GM12878 (cell line): ENCODE results near the gene LIF. TPM values are rescaled to one million over a fixed set of nuclear protein-coding genes. Genes with fewer than 3 reads are reported as not detected.

Experiments
- ATAC-seq: fragments of 200-7000 bp; cut with Tn5 transposase; 3 replicates; pipeline ENCODE4 v1.9.1; 2020; ENCODE audit warnings: mild to moderate bottlenecking, moderate library complexity
- BruUV-seq: library from RNA; stranded (reverse); fragments of 400-500 nt; replicated peaks from 2 replicates; lab custom pipeline; 2021; lab: Mats Ljungman, UMichigan
- CTCF ChIA-PET: fragments of 300-600 bp; sonication (Branson Sonifier 250); formaldehyde crosslinking; extraction: SDS; loops from one replicate; lab custom pipeline; 2021; ENCODE audit warnings: inconsistent platforms; lab: Yijun Ruan, JAX
- POLR2A ChIA-PET: fragments of 350-600 bp; formaldehyde crosslinking; extraction: SDS; loops from one replicate; lab custom pipeline; 2021; ENCODE audit warnings: inconsistent platforms; lab: Charles Lee
- RAD21 ChIA-PET: fragments of 300-600 bp; sonication (Branson Sonifier 250); formaldehyde crosslinking; loops from one replicate; lab custom pipeline; 2023; ENCODE audit warnings: antibody characterized with exemption; ENCODE audit not compliant: unreplicated experiment; lab: Charles Lee
- SMC1A ChIA-PET: fragments of 300-600 bp; sonication (Branson Sonifier 250); formaldehyde crosslinking; loops from one replicate; lab custom pipeline; 2023; ENCODE audit not compliant: unreplicated experiment, uncharacterized antibody; lab: Charles Lee
- DNase-seq: peaks from one replicate; pipeline ENCODE4 v3.0.0-alpha.2; 2011; ENCODE audit warnings: low read depth, low spot score
- FAIRE-seq: peaks from 3 replicates; lab custom pipeline; 2011; peaks lifted over from hg19 to GRCh38; lab: Jason Lieb, UNC
- H2AFZ ChIP-seq: 2 replicates; pipeline ENCODE4 v1.6.0; 2011; ENCODE audit warnings: low read depth, low read length, control low read depth; ENCODE audit not compliant: control insufficient read depth
- H3K27ac ChIP-seq: 2 replicates; pipeline ENCODE4 v1.5.1; 2011; ENCODE audit warnings: control low read depth; ENCODE audit not compliant: control insufficient read depth, insufficient read depth
- H3K27me3 ChIP-seq, 2 experiments: replicated peaks in 1 of 2; 2 replicates each; pipeline versions ENCODE4 v1.6.0 to v1.6.1; 2011; ENCODE audit warnings: low read length in 1 of 2; ENCODE audit not compliant: control insufficient read depth in 2 of 2, insufficient read depth in 2 of 2
- H3K36me3 ChIP-seq, 2 experiments: 2 replicates each; pipeline ENCODE4 v1.5.1; 2011; ENCODE audit warnings: low read length in 1 of 2; ENCODE audit not compliant: control insufficient read depth in 2 of 2, insufficient read depth in 2 of 2
- H3K4me1 ChIP-seq: 2 replicates; pipeline ENCODE4 v1.6.1; 2011; ENCODE audit warnings: mild to moderate bottlenecking, low read length, moderate library complexity, mixed read lengths; ENCODE audit not compliant: control insufficient read depth, insufficient read depth
- H3K4me2 ChIP-seq: 2 replicates; pipeline ENCODE4 v1.6.0; 2011; ENCODE audit warnings: control low read depth; ENCODE audit not compliant: control insufficient read depth, insufficient read depth
- H3K4me3 ChIP-seq: fragments of 200-600 bp; sonication (generic); 2 replicates; pipeline ENCODE4 v1.5.1; 2016
- H3K79me2 ChIP-seq: 2 replicates; pipeline ENCODE4 v1.6.0; 2011; ENCODE audit warnings: low read length; ENCODE audit not compliant: control insufficient read depth, insufficient read depth
- H3K9ac ChIP-seq: 2 replicates; pipeline ENCODE4 v1.8.0; 2011; ENCODE audit warnings: low read length, control low read depth, mixed read lengths; ENCODE audit not compliant: control insufficient read depth, insufficient read depth
- H3K9me3 ChIP-seq: replicated peaks from 3 replicates; pipeline ENCODE4 v1.5.1; 2011; ENCODE audit warnings: mild to moderate bottlenecking, low read length; ENCODE audit not compliant: control insufficient read depth, insufficient read depth
- H4K20me1 ChIP-seq: 2 replicates; pipeline ENCODE4 v1.6.0; 2011; ENCODE audit not compliant: control insufficient read depth, insufficient read depth
- BACH1 ChIP-seq: fragments of 450-650 bp; IDR thresholded peaks from 2 replicates; pipeline ENCODE4 v1.6.1; 2017; ENCODE audit warnings: mild to moderate bottlenecking, borderline replicate concordance
- CBX3 ChIP-seq: fragments of 200-600 bp; sonication (generic); IDR thresholded peaks from 2 replicates; pipeline ENCODE4 v1.6.1; 2016; ENCODE audit warnings: low read depth, borderline replicate concordance
- CHD1 ChIP-seq: IDR thresholded peaks from 2 replicates; pipeline ENCODE4 v1.6.1; 2012; ENCODE audit warnings: low read depth, low read length, improper control_type of control experiment
- IRF4 ChIP-seq: IDR thresholded peaks from 2 replicates; pipeline ENCODE4 v1.6.1; 2011; ENCODE audit warnings: low read depth, low read length
- MEF2B ChIP-seq: fragments of 450-650 bp; IDR thresholded peaks from 2 replicates; pipeline ENCODE4 v1.6.1; 2018; ENCODE audit warnings: mild to moderate bottlenecking, moderate library complexity; ENCODE audit not compliant: partially characterized antibody, poor library complexity, severe bottlenecking
- MYB ChIP-seq: fragments of 150-350 bp; IDR thresholded peaks from 2 replicates; pipeline ENCODE4 v1.6.1; 2014; ENCODE audit warnings: mild to moderate bottlenecking, low read depth, low read length, borderline replicate concordance
- NBN ChIP-seq: fragments of 450-650 bp; IDR thresholded peaks from 2 replicates; pipeline ENCODE4 v1.6.1; 2016
- NFYA ChIP-seq: IDR thresholded peaks from 2 replicates; pipeline ENCODE4 v1.6.1; 2011; ENCODE audit warnings: low read depth, mild to moderate bottlenecking, low read length, improper control_type of control experiment, borderline replicate concordance
- PAX8 ChIP-seq: fragments of 450-650 bp; IDR thresholded peaks from 2 replicates; pipeline ENCODE4 v1.6.1; 2017; ENCODE audit warnings: mild to moderate bottlenecking, moderate library complexity
- SMAD1 ChIP-seq: fragments of 450-650 bp; IDR thresholded peaks from 2 replicates; pipeline ENCODE4 v1.6.1; 2018; ENCODE audit warnings: mild to moderate bottlenecking, low read depth; ENCODE audit not compliant: partially characterized antibody
- SREBF1 ChIP-seq: IDR thresholded peaks from 2 replicates; pipeline ENCODE4 v1.6.1; 2012; ENCODE audit warnings: mild to moderate bottlenecking, low read length
- STAT3 ChIP-seq: IDR thresholded peaks from 2 replicates; pipeline ENCODE4 v1.6.1; 2011; ENCODE audit warnings: low read depth, low read length, improper control_type of control experiment
- TCF12 ChIP-seq: IDR thresholded peaks from 2 replicates; pipeline ENCODE4 v1.6.1; 2011; ENCODE audit warnings: low read depth, mild to moderate bottlenecking, low read length
- ZBTB40 ChIP-seq: fragments of 450-650 bp; IDR thresholded peaks from 2 replicates; pipeline ENCODE4 v1.6.1; 2016; ENCODE audit warnings: mild to moderate bottlenecking, moderate library complexity, borderline replicate concordance
- ZNF274 ChIP-seq: IDR thresholded peaks from one replicate; pipeline ENCODE4 v1.8.0; 2011; ENCODE audit not compliant: insufficient read length, insufficient read depth
- ZZZ3 ChIP-seq: IDR thresholded peaks from 2 replicates; pipeline ENCODE4 v1.6.1; 2011; ENCODE audit warnings: low read depth; ENCODE audit not compliant: control insufficient read depth, insufficient read length
- WGBS: methylation state at CpG from one replicate; pipeline ENCODE4 v1.1.6; 2016; ENCODE audit warnings: low lambda C conversion rate; ENCODE audit not compliant: insufficient replicate concordance, insufficient coverage; ENCODE audit errors: missing lambda C conversion rate; 5-methylcytosine and 5-hydroxymethylcytosine counted together
- in situ Hi-C: fragments of 300-500 bp; cut with MboI; formaldehyde crosslinking; loops from 9 replicates; pipeline ENCODE4 v1.14.3; 2018; ENCODE audit warnings: mixed read lengths
- intact Hi-C: fragments of 100-400 bp; cut with micrococcal nuclease; formaldehyde crosslinking; loops from one replicate; pipeline ENCODE4 v1.14.2; 2022; ENCODE audit not compliant: unreplicated experiment
- polyA plus RNA-seq, 11 experiments: library from polyadenylated mRNA; depleted of rRNA in 4 of 11; unstranded in 6 of 11; stranded (reverse) in 5 of 11; fragments of >200 nt; fragmentation: Nextera tagmentation in 4 of 11; fragmentation: Illumina TruSeq in 1 of 11; extraction: Ambion mirVana in 4 of 11; extraction: Trizol in 1 of 11; gene quantifications; 1 replicate in 1 of 11; 2 replicates in 10 of 11; pipeline versions ENCODE4 v1.2.1 to v1.2.3, GENCODE V29; 2011 to 2016; ENCODE audit warnings: inconsistent platforms in 2 of 11, missing spikeins in 2 of 11, low read depth in 1 of 11
- total RNA-seq, 4 experiments: library from RNA; depleted of rRNA in 3 of 4; stranded (reverse); fragments of >200 nt in 3 of 4; fragmentation: Illumina TruSeq in 1 of 4; extraction: Trizol in 1 of 4; gene quantifications; 2 replicates each; pipeline versions ENCODE4 v1.2.1 to v1.2.3, GENCODE V29; 2013 to 2021

The LIF gene
- total and polyA plus RNA-seq, 10 of the 15 experiments (the other 5 are each of a cell fraction or from before 2014, with no cell fraction given): 0.05 to 3.4 (median 0.97) TPM

- TF ChIP-seq CHD1 (no peak), TCF12 (no peak), ZNF274 (no peak), STAT3 (no peak), PAX8 (no peak)
- no peak overlapping the region for H3K4me3 ChIP-seq
- no peaks in the 10 kb centered on the region for H3K4me1 ChIP-seq
- H2AFZ ChIP-seq: no peak overlapping the region
- no peak for FAIRE-seq
- ChIA-PET RAD21 (no interaction called here), CTCF (interaction anchor here (1.4 to 1.7 kb wide), 2 partner anchors 29 to 54 kb away, joined by 3 to 5 read pairs; no protein-coding TSS in a partner anchor), SMC1A (interaction anchor here (1.0 kb wide), 1 partner anchor 31 kb away, joined by 3 read pairs; no protein-coding TSS in a partner anchor), POLR2A (no interaction called here)
- no peak overlapping the region for H3K9ac ChIP-seq
- WGBS: 54% methylated on average over 6 of the region's 6 CpGs
- in situ Hi-C loops (no loop called here), intact Hi-C loops (no loop called here)
- no peaks in the 10 kb centered on the region for H3K9me3 ChIP-seq
- H3K79me2 ChIP-seq: no peaks in the 10 kb centered on the region
- ATAC-seq: no peak
- BruUV-seq: no TSS peak
- no peak overlapping the region for H3K4me2 ChIP-seq
- no peaks in the 10 kb centered on the region for H3K27me3 ChIP-seq
- H3K36me3 ChIP-seq: no peaks in the 10 kb centered on the region
- no peak for DNase-seq
- no peaks in the 10 kb centered on the region for H4K20me1 ChIP-seq
- no peak overlapping the region for H3K27ac ChIP-seq
Observed at GRCh38 chr22:30233582-30233981, 13.0 kb downstream of the LIF start.

DNA sequence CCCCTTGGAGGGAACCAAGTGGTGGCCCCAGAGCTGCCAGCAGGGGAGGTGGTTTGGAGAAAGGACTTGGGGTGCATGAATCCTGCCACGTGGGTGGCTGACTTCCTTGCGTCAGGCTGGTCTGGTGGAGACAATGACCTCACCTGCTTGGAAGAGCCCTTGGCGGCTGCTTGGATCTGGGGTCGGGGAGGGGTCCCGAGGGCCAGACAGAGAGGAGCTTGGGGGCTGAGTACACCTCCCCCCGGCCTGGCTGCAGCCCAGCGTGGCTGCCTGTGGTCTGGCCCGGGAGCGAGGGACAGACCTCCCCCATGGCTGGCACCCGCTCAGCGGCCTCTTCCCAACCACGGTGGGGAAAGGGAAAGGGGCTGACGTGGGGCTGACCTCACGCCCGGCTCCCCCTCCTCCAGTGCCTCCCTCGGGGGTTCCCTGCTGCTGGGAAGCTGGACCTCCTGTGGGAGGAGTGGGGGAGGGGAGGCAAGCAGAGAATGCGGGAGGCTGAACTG is 13.8 kb downstream of the LIF start:
- no peak overlapping the region for H2AFZ ChIP-seq
- RAD21 ChIA-PET: no interaction called here
- POLR2A ChIA-PET: interaction anchor here (0.6 kb wide), 1 partner anchor 23 kb away, joined by 3 read pairs; no protein-coding TSS in a partner anchor
- no peak overlapping the region for H3K9ac ChIP-seq
- no peak overlapping the region for H3K4me3 ChIP-seq
- no TSS peak for BruUV-seq
- CTCF ChIA-PET: interaction anchor here (0.6 to 1.7 kb wide), 2 partner anchors 19 to 55 kb away, joined by 4 to 5 read pairs; no protein-coding TSS in a partner anchor
- no peak for FAIRE-seq
- SMC1A ChIA-PET: no interaction called here
- H3K27ac ChIP-seq: no peak overlapping the region
- no peaks in the 10 kb centered on the region for H3K36me3 ChIP-seq
- DNase-seq: no peak
- in situ Hi-C loops: no loop called here
- no peaks in the 10 kb centered on the region for H3K79me2 ChIP-seq
- H3K4me1 ChIP-seq: no peaks in the 10 kb centered on the region
- intact Hi-C loops: no loop called here
- no peak overlapping the region for H3K4me2 ChIP-seq
- no peaks in the 10 kb centered on the region for H3K9me3 ChIP-seq
- 32% methylated on average over 17 of the region's 17 CpGs for WGBS
- no peaks in the 10 kb centered on the region for H3K27me3 ChIP-seq
- no peak for ATAC-seq
- no peaks in the 10 kb centered on the region for H4K20me1 ChIP-seq
- no peak for TF ChIP-seq SREBF1
- TF ChIP-seq ZZZ3: no peak
- no peak for TF ChIP-seq NBN
- no peak for TF ChIP-seq ZBTB40
- no peak for TF ChIP-seq SMAD1
- no peak for TF ChIP-seq CBX3
- TF ChIP-seq BACH1: no peak
- TF ChIP-seq CHD1: no peak
- no peak for TF ChIP-seq NFYA
- no peak for TF ChIP-seq MEF2B
- TF ChIP-seq MYB: no peak
- no peak for TF ChIP-seq IRF4
